Measurements from ENCODE around the gene MTA3. TPM values are rescaled to one million over a fixed set of nuclear protein-coding genes. Genes with fewer than 3 reads are reported as not detected.
A peak's percentile ranks its signal among the peaks of the same experiment; 100 is the strongest.

Gene MTA3
- total and polyA plus RNA-seq, 2 donors (not counting 3 experiments of a cell fraction or from before 2014, with no cell fraction given), result 36.3 to 53.3 TPM

- no peaks in the 10 kb centered on the region for H3K27me3 ChIP-seq (ENCODE audit: control insufficient read depth in 2 of 2, insufficient read depth in 2 of 2, low read length in 2 of 2)
- POLR2A ChIA-PET, result no interaction called here
- H3K79me2 ChIP-seq (ENCODE audit: control insufficient read depth, insufficient read depth, low read length), result peaks cover 2% of the 10 kb centered on the region
- intact Hi-C loops (cut with micrococcal nuclease) (no loop called here), dilution Hi-C loops (cut with MboI; ENCODE audit: extremely low pct_ligation_motif_present, low sequenced_read_pairs) (no loop called here)
- CTCF ChIA-PET, result interaction anchor here (1.0 kb wide), 1 partner anchor 13 kb away, joined by 3 read pairs; no protein-coding TSS in a partner anchor
- H3K4me2 ChIP-seq (ENCODE audit: insufficient read depth, low read length), result peak overlapping the region; percentile 6
- TF ChIP-seq JUN (IDR thresholded peaks at IDR 0.05; ENCODE audit: borderline replicate concordance, insufficient read depth, insufficient read length, low read depth) (no peak), POLR2AphosphoS5 (IDR thresholded peaks at IDR 0.05; ENCODE audit: insufficient read depth, low read depth, low read length) (no peak), POLR2A (IDR thresholded peaks at IDR 0.05; ENCODE audit: low read depth, low read length) (no peak), CTCF (IDR thresholded peaks at IDR 0.05; ENCODE audit: extremely low read depth in 1 of 2, insufficient read depth in 1 of 2, low read depth in 1 of 2, low read length in 2 of 2) (no peak), EZH2 (IDR thresholded peaks at IDR 0.05; ENCODE audit: borderline replicate concordance, low read depth, low read length, severe bottlenecking) (no peak), FOS (IDR thresholded peaks at IDR 0.05; ENCODE audit: borderline replicate concordance, insufficient read depth, low read length) (no peak), MAX (IDR thresholded peaks at IDR 0.05; ENCODE audit: insufficient read depth, insufficient read length) (no peak), GATA2 (IDR thresholded peaks at IDR 0.05; ENCODE audit: insufficient read depth, insufficient read length, low read depth, low read length) (no peak), MYC (IDR thresholded peaks at IDR 0.05; ENCODE audit: low read depth, low read length) (no peak)
- H3K36me3 ChIP-seq (ENCODE audit: control insufficient read depth in 2 of 2, extremely low read depth in 1 of 2, insufficient read depth in 2 of 2, low read length in 2 of 2), result peaks cover 9 to 14% of the 10 kb centered on the region in 2 experiments
- H3K9me1 ChIP-seq (replicated peaks; ENCODE audit: control insufficient read depth, extremely low read depth, insufficient read depth, low read length), result no peaks in the 10 kb centered on the region
- no peaks in the 10 kb centered on the region for H3K9me3 ChIP-seq (replicated peaks; ENCODE audit: control insufficient read depth, insufficient read depth, low read length)
- no peak overlapping the region for H3K27ac ChIP-seq (ENCODE audit: insufficient read depth, low read depth, low read length)
- no peak overlapping the region for H2AFZ ChIP-seq (ENCODE audit: low read depth, low read length)
- peaks cover 12% of the 10 kb centered on the region for H3K4me1 ChIP-seq (ENCODE audit: control insufficient read depth, extremely low read depth, insufficient read depth, low read length)
- BruUV-seq (replicated peaks), result no TSS peak
- H3K4me3 ChIP-seq (replicated peaks in 1 of 3; ENCODE audit: insufficient read depth in 1 of 3, low read depth in 1 of 3, low read length in 3 of 3), result no peak overlapping the region
- no peaks in the 10 kb centered on the region for H4K20me1 ChIP-seq (replicated peaks; ENCODE audit: control insufficient read depth, extremely low read depth, insufficient read depth, low read length)
- FAIRE-seq, result no peak
- no peak for DNase-seq (ENCODE audit: low read depth, low spot score)
- H3K9ac ChIP-seq (replicated peaks; ENCODE audit: extremely low read depth, insufficient read depth, low read length), result no peak overlapping the region
Observed at GRCh38 chr2:42613281-42614064, 45.0 kb downstream of the MTA3 start.

Measured in endothelial cell of umbilical vein (primary cell).